Breast epithelium (tissue), 4 donors: Measurements from ENCODE around the gene ADAMTS3. TPM values are rescaled to one million over a fixed set of nuclear protein-coding genes. Genes with fewer than 3 reads are reported as not detected.

Source experiments
- DNase-seq, 2 donors: peaks; one replicate each; pipeline ENCODE4 v3.0.0-alpha.2; 2019; ENCODE audit warnings: low spot score in 2 of 2
- H3K27ac ChIP-seq, 2 donors: fragments of 200-600 bp; sonication (generic) in 1 of 2; one replicate each; pipeline ENCODE4 v1.5.1; 2016 to 2019; ENCODE audit warnings: mild to moderate bottlenecking in 1 of 2
- H3K27me3 ChIP-seq, 2 donors: fragments of 200-600 bp; sonication (generic) in 1 of 2; one replicate each; pipeline versions ENCODE4 v1.5.1 to v1.6.0; 2017 to 2019; ENCODE audit warnings: control low read depth in 1 of 2, mild to moderate bottlenecking in 1 of 2
- H3K36me3 ChIP-seq: fragments of 200-600 bp; one replicate; pipeline ENCODE4 v1.5.1; 2019
- H3K4me1 ChIP-seq, 2 donors: fragments of 200-600 bp; sonication (generic); one replicate each; pipeline ENCODE4 v1.5.1; 2016 to 2019; ENCODE audit warnings: control low read depth in 1 of 2
- H3K4me3 ChIP-seq, 3 donors: fragments of 200-600 bp; sonication (generic); 1 replicate in 2 of 3; 2 replicates in 1 of 3; pipeline ENCODE4 v1.5.1; 2016 to 2019; ENCODE audit warnings: mild to moderate bottlenecking in 3 of 3, moderate library complexity in 2 of 3
- H3K9me3 ChIP-seq, 2 donors: fragments of 200-600 bp; sonication (generic) in 1 of 2; one replicate each; pipeline ENCODE4 v1.5.1; 2016 to 2019; ENCODE audit warnings: control low read depth in 1 of 2
- POLR2A ChIP-seq: fragments of 450-650 bp; IDR thresholded peaks from one replicate; pipeline ENCODE4 v1.6.1; 2016; ENCODE audit warnings: antibody characterized with exemption, mild to moderate bottlenecking, moderate library complexity
- POLR2AphosphoS5 ChIP-seq, 3 donors: sonication (generic); formaldehyde crosslinking; IDR thresholded peaks; one replicate each; pipeline ENCODE4 v1.6.1; 2017; ENCODE audit warnings: antibody characterized with exemption in 3 of 3
- intact Hi-C: fragments of 100-400 bp; cut with DNase I; formaldehyde crosslinking; loops from one replicate; pipeline ENCODE4 v1.15.1; 2023; ENCODE audit warnings: low total_unique reads
- total RNA-seq, 3 donors: library from RNA; depleted of rRNA; stranded (reverse); fragments of >200 nt; gene quantifications; one replicate each; pipeline ENCODE4 v1.1.0, GENCODE V29; 2016
- TF ChIP-seq, protein P1 (sequence below), 3 donors: fragments of 450-650 bp; IDR thresholded peaks; one replicate each; pipeline ENCODE4 v1.5.1; 2016 to 2017; ENCODE audit warnings: antibody characterized with exemption in 3 of 3, mild to moderate bottlenecking in 3 of 3, moderate library complexity in 3 of 3

ADAMTS3 gene
- total RNA-seq, 3 donors from 2014 or later = 1.9 to 5.6 (median 2.9) TPM

DNA sequence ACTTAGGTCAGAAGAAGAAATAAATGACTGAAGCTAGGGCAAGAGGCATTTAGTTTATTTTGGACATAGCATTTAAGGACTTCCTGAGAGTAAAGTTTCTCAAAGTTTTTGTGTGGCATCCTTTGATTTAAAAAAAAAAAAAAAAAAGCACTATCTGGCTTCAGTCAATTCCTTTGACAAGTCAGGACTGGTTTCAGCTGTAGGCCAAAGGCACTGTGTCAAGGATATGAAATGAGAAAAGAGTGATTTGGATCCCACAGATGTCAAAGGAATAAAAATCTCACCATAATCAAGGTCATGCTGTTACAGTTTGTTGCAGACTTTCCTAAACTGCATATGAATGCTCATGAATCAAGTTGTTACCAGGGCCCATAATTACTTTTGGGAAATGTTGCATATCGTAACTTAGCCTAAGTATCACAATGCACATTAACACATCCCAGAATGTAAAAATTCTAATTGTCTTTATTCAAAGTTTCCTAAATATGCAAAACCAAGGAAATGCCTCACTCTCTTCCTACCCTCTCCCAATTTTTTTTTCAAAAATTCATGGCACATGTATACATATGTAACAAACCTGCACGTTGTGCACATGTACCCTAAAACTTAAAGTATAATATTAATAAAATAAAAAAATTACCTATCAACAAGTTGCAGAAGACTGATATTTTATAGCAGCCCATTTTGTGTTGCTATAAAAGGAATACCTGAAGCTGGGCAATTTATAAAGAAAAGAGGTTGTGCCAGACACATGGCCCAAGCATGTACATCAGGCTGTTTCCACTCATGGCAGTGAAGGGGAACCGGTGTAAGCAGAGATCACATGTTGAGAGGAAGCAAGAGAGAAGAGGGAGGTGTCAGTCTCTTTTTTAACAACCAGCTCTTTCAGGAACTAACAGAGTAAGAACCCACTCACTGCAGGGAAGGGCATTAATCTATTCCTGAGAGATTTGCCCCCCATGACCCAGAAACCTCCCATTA lies 33.7 kb upstream of the ADAMTS3 start:
- Histone ChIP-seq H3K4me1 (no peaks in the 10 kb centered on the region), H3K36me3 (no peaks in the 10 kb centered on the region), H3K27me3 (no peaks in the 10 kb centered on the region), H3K27ac (no peak overlapping the region), H3K9me3 (peaks cover 0 to 4% of the 10 kb centered on the region in 2 donors), H3K4me3 (no peak overlapping the region)
- intact Hi-C loops = no loop called here
- TF ChIP-seq POLR2A (no peak), POLR2AphosphoS5 (IDR thresholded peaks at IDR 0.05) (no peak)
- TF ChIP-seq, protein P1, sequence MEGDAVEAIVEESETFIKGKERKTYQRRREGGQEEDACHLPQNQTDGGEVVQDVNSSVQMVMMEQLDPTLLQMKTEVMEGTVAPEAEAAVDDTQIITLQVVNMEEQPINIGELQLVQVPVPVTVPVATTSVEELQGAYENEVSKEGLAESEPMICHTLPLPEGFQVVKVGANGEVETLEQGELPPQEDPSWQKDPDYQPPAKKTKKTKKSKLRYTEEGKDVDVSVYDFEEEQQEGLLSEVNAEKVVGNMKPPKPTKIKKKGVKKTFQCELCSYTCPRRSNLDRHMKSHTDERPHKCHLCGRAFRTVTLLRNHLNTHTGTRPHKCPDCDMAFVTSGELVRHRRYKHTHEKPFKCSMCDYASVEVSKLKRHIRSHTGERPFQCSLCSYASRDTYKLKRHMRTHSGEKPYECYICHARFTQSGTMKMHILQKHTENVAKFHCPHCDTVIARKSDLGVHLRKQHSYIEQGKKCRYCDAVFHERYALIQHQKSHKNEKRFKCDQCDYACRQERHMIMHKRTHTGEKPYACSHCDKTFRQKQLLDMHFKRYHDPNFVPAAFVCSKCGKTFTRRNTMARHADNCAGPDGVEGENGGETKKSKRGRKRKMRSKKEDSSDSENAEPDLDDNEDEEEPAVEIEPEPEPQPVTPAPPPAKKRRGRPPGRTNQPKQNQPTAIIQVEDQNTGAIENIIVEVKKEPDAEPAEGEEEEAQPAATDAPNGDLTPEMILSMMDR (IDR thresholded peaks at IDR 0.05) = no peak
- no peak for DNase-seq

DNA sequence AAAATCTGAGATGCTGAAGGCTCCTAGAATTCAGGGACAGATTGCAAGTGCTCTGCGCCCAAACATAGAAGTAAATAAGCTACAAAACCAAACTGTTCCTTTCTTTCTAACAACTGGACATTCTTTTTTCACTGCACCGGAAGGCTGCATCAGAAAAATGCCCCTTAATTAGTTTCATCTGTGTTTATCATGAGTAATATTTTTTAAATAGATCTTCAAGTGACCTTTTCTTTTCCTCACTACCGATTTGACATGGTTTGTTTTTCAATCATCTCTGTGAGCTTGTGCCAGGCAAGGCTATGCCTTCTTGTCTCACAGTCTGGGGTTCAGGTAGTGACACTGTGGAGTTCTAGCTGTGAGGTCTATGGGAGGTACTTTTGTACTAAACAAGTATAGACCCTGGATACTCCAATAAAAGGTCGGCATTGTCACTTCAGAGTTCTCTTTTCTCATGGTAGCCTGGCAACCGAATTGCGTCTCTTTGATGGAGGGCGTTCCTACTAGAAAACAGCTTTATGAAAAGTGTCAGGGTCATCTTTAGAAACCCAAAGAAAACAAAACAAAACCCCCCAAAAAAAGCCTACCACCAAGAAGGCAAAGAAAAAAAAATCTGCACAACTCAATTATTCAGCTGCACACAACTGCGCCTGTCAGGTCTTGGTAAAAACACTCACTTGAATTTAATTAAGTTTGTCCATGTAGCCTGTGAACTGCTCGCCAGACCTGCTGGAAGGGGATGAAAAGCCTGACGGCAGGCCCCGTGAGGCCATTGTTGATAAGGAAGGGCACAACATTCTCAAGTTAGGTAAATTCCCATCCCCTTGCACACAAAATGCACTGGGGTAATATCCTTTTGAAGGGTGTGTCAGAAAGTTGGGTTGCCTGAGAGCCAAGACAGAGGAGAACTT lies 22.8 kb upstream of the ADAMTS3 start:
- Histone ChIP-seq H3K9me3 (no peaks in the 10 kb centered on the region), H3K4me1 (no peaks in the 10 kb centered on the region), H3K27ac (no peak overlapping the region), H3K4me3 (no peak overlapping the region), H3K36me3 (no peaks in the 10 kb centered on the region), H3K27me3 (no peaks in the 10 kb centered on the region)
- intact Hi-C loops = no loop called here
- TF ChIP-seq POLR2AphosphoS5 (IDR thresholded peaks at IDR 0.05) (no peak), POLR2A (no peak)
- TF ChIP-seq, protein P1 (IDR thresholded peaks at IDR 0.05) = no peak
- no peak for DNase-seq

DNA sequence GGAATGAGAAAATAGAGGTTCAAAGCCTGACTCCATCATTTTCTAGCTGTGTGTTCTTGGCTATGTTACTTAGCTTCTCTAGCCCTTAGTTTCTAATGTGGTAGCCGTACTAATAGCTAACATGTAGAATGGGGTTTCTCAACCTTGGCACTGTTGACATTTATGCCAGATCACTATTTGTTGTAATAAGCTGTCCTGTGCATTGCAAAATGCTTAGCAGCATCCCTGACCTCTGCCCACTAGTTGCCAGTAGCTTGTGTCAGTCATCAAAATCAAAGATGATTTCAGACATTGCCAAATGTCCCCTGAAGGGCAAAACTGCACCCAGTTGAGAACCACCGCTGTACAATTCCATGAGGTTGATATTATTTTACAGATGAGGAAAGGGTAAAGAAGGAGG lies 18.3 kb upstream of the ADAMTS3 start:
- no peak overlapping the region for H3K27ac ChIP-seq
- H3K4me3 ChIP-seq = no peak overlapping the region
- no peaks in the 10 kb centered on the region for H3K9me3 ChIP-seq
- H3K36me3 ChIP-seq = no peaks in the 10 kb centered on the region
- no peaks in the 10 kb centered on the region for H3K4me1 ChIP-seq
- TF ChIP-seq POLR2AphosphoS5 (IDR thresholded peaks at IDR 0.05) (no peak), POLR2A (no peak)
- TF ChIP-seq, protein P1 (IDR thresholded peaks at IDR 0.05) = no peak
- no peaks in the 10 kb centered on the region for H3K27me3 ChIP-seq
- intact Hi-C loops = no loop called here
- DNase-seq = no peak

DNA sequence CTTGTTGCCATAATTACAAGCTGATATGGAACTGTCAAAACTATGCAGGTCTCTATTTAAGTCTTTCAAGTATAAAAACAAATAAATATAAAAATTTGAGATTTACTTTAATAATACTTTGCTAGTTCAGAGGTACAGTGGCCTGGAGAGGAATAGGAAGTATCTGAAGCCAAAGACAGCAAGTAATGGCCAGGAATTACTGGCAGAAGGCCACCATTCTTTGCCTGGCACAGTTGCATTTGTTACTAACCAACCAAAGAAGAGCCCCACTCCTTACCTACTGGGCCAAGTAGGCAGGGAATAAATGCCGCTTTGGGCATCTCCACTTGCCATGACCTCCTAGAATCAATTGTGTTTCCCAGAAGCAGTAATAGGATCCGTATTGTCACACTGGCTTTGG lies 13.8 kb upstream of the ADAMTS3 start:
- intact Hi-C loops = no loop called here

More for the DNA sequence above, 13.8 kb upstream of the ADAMTS3 start:
- peak in 1 of 2 donors; percentile 46 for DNase-seq
- H3K27me3 ChIP-seq = no peaks in the 10 kb centered on the region
- TF ChIP-seq POLR2A = no peak
- TF ChIP-seq POLR2AphosphoS5 (IDR thresholded peaks at IDR 0.05) = no peak
- TF ChIP-seq, protein P1 (IDR thresholded peaks at IDR 0.05) = no peak
- H3K4me1 ChIP-seq = no peaks in the 10 kb centered on the region
- no peak overlapping the region for H3K4me3 ChIP-seq
- H3K36me3 ChIP-seq = no peaks in the 10 kb centered on the region
- no peaks in the 10 kb centered on the region for H3K9me3 ChIP-seq
- no peak overlapping the region for H3K27ac ChIP-seq
